Measurements from ENCODE around the gene NEDD8.

The NEDD8 gene

DNA sequence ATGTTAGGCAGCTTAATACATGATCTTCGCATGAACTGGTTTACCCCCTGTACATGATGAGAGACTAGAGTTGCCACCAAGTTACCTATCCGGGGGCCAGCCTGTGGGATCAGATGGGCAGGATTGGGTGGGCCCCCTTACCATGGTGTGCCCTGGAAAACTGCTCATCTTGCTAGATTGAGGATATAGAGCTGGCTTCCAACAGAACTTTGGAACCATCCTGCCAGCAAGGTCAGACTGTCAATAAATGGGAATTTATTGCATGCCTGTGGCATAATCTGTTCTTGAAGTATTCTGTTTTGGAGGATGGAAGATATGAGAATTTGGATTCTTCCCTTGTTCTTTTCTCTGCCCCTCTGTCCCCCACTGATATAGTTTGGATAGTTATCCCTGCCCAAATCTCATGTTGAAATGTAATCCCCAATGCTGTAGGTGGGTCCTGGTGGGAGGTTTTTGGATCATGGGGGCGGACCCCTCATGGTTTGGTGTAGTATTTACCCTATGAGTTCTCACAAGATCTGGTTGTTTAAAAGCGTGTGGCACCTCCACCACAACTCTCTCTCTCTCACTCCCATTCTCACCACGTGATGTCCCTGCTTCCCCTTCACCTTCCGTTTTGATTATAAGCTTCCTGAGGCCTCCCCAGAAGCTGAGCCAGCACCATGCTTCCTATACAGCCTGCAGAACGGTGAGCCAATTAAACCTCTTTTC lies 33.2 kb downstream of the NEDD8 start:
- H3K4me3 ChIP-seq (replicated peaks; ENCODE audit: low read depth, low read length): no peak overlapping the region
- TF ChIP-seq CTCF (IDR thresholded peaks at IDR 0.05; ENCODE audit: low read depth, low read length, missing control alignments): no peak
- no peak for DNase-seq (ENCODE audit: extremely low read depth, low read depth)

DNA sequence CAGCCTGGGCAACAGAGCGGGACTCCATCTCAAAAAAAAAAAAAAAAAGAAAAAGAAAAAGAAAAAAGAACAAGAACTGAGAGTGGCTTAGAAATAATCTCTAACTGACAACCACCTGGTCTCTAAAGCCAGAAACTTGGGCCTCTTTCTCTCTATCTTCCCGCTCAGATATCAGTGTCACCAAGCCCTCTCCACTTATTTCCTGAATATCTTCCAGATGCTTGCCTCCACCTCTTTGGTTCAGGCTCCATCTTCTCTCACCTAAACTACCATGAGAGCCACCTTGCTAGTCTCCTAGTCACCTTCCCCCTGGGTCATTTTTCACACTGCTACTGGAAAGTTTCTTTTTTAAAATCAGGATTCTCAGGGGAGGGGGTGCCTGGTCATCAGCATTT lies 35.1 kb downstream of the NEDD8 start:
- no peak for TF ChIP-seq CTCF (IDR thresholded peaks at IDR 0.05; ENCODE audit: low read depth, low read length, missing control alignments)
- H3K4me3 ChIP-seq (replicated peaks; ENCODE audit: low read depth, low read length): peak overlapping the region; percentile 89; the same call in 1 of the 2 replicates
- no peak for DNase-seq (ENCODE audit: extremely low read depth, low read depth)

- peak overlapping the region; percentile 89 for H3K4me3 ChIP-seq (replicated peaks; ENCODE audit: low read depth, low read length)
- no peak for TF ChIP-seq CTCF (IDR thresholded peaks at IDR 0.05; ENCODE audit: low read depth, low read length, missing control alignments)
- DNase-seq (ENCODE audit: extremely low read depth, low read depth): no peak
Measured at GRCh38 chr14:24196071-24197055, 35.8 kb downstream of the NEDD8 start.

DNA sequence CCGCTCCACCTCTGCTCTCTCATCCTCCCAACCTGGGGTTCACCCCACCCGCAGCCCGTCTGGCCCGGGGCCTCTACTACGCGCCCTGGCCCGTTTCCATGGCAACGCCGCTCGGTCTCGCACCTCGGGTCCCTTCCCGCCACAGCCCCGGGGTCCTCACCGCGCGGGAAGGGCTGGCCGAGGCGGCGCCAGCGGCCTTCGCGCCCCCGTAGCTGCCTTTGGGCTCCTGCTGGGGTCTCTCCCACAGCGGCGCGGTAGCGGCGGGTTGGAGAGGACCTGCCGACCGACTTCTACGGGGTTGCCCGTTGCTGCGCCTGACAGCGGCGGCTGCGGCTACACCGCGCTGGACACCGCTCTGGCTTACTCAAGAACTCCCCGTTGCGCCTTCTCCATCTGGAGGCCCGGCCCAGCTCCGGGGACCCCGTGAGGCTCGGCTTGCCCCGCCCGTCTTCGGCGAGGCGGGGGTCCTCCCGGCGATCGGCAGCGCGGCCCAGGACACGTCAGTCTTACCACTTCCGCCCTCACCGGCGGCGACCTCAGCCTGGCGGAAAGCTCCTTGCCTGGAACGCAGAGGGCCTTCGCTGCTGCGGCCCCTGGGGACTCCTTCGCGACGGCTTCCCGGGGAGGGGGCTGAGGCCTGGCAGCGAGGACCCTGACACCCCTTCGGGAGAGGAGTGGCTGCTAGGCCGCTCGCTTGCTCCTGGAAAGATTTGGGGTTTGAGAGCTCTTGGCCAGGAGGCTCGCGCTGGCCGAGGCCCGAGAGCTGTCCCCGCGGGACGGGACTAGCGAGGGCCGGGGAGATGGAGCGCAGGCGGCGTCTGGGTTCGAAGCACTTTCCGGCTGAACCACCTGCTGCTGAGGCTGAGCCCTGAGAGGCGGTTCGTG lies 36.7 kb downstream of the NEDD8 start, which contains the start of gene TM9SF1:
TSS of gene TM9SF1 (minus strand) at position 256 of the 885 bp plus-strand sequence. CDS start 422 bp downstream, outside the sequence.
- peak within 1 kb of the TSS; percentile 89 for H3K4me3 ChIP-seq (replicated peaks; ENCODE audit: low read depth, low read length)
- no peak for TF ChIP-seq CTCF (IDR thresholded peaks at IDR 0.05; ENCODE audit: low read depth, low read length, missing control alignments)
- peak; percentile 51 for DNase-seq (ENCODE audit: extremely low read depth, low read depth)

GRCh38 chr14:24194873-24195185 lies 37.3 kb downstream of the NEDD8 start:
- DNase-seq (ENCODE audit: extremely low read depth, low read depth): no peak
- peak overlapping the region; percentile 89 for H3K4me3 ChIP-seq (replicated peaks; ENCODE audit: low read depth, low read length)
- TF ChIP-seq CTCF (IDR thresholded peaks at IDR 0.05; ENCODE audit: low read depth, low read length, missing control alignments): no peak

- TF ChIP-seq CTCF (IDR thresholded peaks at IDR 0.05; ENCODE audit: low read depth, low read length, missing control alignments): no peak
- DNase-seq (ENCODE audit: extremely low read depth, low read depth): no peak
- H3K4me3 ChIP-seq (replicated peaks; ENCODE audit: low read depth, low read length): peak overlapping the region; percentile 89
Measured at GRCh38 chr14:24194186-24194872, 37.8 kb downstream of the NEDD8 start.
